HG03175 (cell line): ENCODE data around the gene ENO4.

Experiments
- ATAC-seq: cut with Tn5 transposase; IDR thresholded peaks from one replicate; pipeline ENCODE4 v1.9.1; 2021; ENCODE audit warnings: mild to moderate bottlenecking, moderate library complexity; ENCODE audit not compliant: unreplicated experiment

Gene ENO4

DNA sequence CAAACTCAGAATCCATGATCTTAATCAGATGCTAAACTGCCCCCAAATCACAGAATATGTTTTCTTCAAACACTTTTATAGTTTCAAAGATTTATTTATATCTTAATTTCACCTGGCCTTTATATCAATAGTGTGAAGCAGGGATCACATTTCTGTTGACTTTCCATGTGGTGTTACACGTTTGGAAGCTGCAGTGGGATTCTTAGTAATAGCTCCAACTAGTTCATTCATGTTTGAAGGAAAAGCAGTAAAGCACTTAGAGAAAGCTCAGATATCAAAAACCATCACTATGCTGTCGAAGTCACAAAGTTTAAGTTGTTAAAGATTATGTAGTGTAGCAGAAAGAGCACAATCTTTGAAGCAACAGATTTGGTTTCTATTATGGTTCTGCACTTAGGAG is 16.8 kb downstream of the ENO4 start:
- ATAC-seq, result no peak

DNA sequence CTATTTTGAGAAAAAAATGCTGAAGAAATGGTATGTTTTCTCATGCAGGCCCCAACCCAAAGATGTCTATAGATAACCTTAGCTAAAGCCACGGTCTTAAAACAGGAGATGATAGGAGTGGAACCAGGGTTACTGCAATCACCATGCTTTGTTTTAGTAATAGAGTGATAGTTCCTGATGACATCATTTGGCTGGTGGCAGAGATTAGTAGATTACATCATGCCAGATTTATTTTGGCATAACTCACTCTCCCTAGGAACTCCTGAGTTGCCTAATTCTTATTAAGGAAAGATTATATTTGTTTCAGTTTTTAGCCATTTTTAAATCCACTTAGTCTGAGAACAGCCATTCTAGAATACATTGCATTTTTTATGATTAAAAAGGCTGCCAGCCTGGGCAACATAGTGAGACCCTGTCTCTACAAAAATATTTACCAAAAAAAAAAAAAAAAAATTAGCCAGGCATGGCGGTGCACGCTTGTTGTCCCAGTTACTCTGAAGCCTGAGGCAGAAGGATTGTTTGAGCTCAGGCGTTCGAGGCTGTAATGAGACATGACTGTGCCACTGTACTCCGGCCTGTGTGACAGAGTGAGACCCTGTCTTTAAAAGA is 17.8 kb downstream of the ENO4 start:
- no peak for ATAC-seq

DNA sequence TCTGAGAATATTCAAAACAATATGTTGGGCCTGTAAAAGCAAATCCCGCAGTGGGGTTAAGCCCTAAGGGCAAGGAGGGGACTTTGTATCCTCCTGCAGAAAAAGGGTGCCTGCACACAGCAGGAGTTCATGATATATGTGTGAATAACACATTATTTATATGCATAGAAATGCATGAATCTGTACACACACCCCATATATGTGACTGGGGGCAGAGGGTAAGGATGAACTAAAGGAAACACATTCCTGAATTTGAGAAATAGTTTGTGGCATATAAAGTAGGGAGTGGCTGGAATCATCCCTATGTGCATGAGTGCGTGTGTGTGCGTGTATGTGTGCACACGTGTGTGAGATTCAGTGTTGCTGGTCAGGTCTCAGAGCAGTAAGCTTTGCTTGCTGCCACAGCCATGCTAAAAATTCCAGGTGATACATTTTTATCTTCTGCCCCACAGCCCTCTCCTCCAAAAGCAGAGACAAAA is 18.9 kb downstream of the ENO4 start:
- no peak for ATAC-seq

DNA sequence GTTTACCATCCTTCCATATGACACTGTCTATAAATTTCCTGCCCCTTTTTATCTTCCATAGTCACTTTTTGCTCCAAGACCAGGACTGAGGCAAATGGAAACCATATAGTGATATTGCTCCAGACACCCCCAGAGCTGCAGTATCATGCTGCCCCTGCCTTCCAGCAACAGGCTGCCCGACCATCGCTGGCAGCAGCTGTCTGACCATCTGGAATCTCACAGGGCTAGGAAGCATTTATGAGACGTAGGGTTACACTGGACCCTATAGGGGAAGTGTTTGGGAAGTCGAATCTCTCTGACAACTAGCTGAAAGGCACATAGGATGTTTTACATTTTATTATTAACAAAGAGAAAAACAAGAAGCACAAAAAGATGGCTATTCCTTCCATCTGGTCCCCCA is 19.4 kb downstream of the ENO4 start:
- ATAC-seq, result no peak

DNA sequence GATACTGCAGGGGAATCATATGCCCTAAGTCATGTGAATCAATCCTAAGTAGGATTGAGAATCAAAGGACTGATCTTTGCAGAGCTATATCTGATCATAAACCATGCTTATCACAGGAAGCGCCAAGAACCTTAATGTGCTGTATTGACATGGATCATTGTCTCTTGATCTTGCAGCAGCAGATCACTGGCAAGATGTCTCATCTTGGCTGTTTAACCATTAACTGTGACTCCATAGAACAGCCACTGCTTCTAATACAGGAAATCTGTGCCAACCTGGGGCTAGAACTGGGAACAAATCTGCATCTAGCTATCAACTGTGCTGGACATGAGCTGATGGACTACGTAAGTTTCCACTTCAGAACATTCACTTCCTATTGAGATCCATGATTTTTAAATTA is 21.6 kb downstream of the ENO4 start:
- ATAC-seq, result no peak

DNA sequence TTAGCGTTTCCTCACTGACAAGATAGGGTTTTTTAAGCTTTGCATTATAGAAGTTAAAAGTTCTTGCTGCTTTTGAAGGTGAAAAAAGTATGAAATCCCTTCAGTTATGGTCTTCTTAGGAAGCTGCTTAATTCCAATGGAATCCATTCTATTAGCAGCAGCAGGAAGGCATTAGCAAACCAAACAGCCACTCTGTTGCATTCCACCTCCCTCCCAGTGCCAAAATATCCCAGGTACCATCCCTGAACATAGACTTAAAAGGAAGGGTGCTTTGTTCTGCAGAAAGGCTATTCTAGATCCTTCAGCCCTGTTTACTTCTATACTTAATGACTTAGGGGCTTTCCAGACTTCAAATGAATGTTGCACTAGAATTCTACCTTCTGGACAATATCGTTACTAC is 23.8 kb downstream of the ENO4 start:
- no peak for ATAC-seq

DNA sequence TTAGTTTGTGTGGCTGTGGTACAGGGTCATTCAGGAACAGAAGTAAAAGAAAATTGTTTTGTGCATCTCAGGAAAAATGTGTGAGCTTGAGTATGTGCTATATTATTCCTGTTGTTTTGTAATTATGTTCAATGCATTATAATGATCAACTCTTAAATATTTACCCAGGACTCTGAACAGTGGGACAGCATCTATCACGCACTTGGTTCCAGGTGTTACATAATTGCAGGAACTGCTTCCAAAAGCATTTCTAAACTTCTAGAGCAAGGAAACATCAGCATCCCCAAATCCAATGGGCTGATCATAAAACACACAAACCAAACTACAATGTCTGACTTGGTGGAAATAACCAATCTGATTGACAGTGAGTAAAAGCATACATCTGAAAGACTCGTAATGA is 26.6 kb downstream of the ENO4 start:
- ATAC-seq, result no peak

DNA sequence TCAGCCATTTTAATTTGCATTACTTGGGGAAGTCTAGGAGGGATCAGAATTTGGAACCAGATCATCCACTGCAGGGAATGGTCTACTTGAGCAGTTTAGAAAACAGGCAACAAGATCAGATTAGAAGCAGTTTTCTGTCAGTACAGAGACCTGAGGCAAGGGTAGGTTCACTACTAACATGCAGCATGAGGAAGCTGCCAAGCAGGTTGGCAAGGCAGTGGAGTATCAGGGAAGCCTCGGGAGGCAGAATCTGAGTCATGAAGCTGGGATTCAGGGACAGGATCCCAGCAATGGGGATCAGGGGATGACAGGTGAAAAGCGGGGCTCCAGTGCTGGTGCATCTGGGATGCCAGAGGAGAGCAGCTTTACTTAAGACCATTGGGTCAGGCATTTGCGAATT is 28.1 kb downstream of the ENO4 start:
- ATAC-seq, result no peak

DNA sequence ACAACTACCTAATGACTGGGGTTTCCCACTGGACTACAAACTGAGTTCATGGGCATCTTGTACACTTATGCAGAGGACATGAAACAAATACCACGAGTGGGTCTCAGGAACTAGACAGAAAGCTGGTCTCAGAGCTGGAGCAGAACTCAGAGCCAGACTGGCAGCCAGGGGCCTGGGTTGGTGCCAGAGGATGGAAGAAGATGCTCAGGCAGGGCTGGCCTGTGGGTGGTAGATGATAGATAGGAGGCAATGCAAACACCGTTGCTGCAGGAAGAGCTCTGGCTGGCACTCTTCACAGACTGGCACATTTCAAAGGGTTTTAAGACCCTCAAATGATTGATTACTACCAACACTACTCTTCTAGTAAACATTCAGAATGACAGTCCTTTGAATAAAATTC is 28.8 kb downstream of the ENO4 start:
- no peak for ATAC-seq

DNA sequence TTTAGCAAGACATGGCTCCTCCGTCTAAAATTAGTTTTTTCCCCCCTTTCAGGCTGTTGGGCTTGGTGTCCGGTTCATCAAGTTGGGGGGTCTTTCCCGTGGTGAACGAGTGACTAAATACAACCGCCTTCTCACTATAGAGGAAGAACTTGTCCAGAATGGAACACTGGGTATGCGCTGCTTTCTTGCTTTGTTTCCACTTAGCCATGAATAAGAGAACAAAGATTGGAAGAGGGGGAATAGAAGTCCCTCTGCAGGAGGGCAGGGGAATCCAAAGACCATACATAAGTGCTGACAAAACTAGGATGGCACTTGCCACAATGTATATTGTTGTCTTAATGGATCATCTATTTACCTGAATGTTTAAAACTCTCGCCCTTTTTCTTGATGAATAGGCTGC is 30.5 kb downstream of the ENO4 start:
- ATAC-seq, result no peak

DNA sequence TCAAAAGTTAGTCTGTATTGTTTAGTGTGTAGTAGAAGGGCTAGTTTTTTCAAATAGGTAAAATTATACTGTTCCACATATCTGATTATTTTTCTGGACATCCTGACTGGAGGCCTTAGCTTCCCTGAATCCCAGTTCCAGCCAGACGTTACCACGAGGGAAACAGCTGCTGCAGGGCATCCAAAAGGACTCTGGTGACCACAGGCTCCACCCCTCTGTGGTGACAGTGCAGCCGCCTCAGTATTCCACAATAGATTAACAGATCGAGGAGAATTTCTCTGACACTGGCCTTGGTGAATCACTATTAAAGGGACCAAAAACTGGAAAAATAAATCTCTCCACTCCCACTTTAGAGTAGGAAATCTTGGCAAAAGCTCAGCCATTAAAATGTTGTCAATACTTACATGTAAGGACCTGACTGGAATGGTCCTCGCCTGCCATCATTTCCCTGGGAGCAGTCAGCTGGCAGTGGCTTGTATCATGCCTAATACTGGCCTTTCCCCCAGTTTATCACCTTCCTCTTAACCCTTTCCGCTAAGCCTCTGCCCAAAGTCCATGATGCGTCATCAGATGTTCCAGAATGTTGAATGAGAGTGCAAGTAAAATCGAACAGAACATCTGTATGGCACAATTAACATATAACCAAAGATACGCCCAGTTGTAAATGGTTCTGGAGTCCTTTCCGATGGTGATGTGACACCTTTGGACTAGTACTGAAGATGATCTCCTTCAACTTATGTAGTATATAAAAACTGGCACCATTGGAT is 31.6 kb downstream of the ENO4 start:
- no peak for ATAC-seq

DNA sequence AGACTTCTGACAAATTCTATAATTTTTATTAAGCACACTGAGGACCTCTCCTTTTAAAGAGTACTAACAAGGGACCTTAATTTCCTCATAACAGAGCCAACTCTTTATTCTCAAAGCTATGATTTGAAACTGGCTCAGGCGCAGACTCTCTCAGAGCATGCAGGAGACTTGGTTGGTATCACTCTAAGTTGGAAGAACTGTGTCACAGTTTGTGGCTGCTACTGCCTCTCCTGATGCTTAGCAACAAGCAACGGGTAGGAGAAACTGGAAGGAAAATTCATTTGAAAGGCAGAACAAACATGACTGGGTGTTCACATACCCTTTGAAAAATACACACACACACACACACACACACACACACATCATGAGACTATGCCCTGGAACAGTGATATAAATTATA is 33.3 kb downstream of the ENO4 start:
- no peak for ATAC-seq

DNA sequence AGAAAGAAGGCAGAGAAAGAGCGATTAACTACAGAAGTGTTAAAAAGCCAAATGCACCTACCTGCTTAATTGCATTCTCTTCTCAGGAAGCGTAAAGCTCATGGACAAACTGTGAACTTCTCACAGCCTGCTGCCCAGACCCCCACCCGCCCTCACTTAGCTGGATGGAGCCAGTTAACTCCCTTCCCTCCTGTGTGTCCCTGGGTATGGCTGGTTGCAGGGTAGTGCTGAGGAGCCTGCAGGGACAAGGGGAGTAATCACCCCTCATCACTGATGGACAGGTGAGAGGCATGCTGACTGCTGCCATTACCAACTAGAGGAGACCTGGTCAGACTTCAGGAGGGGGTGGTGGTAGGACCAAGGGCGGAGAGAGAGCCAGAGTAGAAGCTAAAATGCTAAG is 37.5 kb downstream of the ENO4 start:
- no peak for ATAC-seq

DNA sequence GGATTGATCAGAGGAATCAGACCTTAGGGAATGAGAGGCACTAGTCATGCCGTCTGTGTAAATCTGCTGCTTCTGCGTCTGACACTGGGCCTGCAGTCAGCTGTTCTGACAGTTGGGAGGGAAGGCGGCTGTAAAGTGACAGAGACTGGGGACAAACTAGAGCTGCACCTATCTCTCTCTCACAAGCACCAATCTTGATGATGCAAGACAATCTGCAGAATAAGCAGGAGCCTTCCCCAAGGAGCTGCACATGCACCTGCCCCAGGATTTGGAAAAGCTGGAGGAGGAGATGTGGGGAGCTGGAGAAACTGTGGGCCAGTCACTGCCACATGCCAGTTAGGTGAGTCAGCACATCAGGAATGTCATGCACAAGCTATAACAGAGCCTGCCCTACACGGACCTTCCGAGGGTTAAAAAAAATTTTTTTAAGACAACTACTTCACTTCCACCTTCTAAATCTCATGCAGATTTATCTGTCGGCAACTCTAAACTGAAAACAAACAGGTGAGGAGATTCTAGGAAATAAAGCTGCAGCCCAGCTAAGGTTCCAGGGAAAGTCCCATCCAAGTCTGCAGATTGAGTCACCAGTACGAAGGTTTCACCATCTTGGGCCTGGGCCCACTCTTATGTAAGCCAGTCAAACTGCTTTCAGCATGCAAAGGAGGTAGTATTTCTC is 39.2 kb downstream of the ENO4 start:
- ATAC-seq, result no peak

DNA sequence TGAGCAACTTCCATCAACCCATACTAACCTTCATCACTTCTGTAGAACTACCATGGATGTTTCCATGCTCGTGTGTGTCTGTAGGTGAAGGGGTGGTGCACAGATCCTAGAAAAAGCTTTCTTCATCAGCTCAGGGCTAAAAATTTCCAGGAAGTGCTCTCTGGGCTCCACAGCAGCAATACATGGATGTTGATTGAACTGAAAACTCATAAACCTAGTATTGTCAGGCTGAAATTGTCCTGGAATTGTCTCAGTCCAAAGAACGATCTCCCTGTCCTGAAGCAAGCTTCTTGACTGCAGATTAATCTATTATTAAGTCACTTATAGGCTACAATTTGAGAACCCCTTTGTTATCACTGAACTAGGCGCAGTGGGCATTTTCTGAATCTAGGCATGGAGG is 39.8 kb downstream of the ENO4 start:
- ATAC-seq, result no peak

DNA sequence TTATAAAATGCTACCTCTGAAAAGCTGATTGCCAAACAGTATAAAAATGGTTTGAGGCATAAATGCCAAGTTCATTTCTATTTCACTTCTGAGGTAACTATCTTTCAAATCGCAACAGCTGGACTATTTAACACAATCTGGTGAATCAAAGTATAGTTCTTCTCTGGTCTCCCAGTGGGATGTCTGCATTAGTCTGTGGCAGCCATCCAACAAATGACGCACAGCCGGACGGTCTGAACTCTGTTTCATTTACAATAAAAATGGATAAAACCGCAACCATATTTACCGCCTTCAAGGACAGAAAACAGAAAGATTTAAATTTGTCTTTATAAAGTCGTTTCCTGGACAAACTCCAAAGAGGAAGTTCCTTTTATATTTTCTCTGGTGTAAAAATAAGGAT is 41.9 kb downstream of the ENO4 start:
- ATAC-seq, result no peak

DNA sequence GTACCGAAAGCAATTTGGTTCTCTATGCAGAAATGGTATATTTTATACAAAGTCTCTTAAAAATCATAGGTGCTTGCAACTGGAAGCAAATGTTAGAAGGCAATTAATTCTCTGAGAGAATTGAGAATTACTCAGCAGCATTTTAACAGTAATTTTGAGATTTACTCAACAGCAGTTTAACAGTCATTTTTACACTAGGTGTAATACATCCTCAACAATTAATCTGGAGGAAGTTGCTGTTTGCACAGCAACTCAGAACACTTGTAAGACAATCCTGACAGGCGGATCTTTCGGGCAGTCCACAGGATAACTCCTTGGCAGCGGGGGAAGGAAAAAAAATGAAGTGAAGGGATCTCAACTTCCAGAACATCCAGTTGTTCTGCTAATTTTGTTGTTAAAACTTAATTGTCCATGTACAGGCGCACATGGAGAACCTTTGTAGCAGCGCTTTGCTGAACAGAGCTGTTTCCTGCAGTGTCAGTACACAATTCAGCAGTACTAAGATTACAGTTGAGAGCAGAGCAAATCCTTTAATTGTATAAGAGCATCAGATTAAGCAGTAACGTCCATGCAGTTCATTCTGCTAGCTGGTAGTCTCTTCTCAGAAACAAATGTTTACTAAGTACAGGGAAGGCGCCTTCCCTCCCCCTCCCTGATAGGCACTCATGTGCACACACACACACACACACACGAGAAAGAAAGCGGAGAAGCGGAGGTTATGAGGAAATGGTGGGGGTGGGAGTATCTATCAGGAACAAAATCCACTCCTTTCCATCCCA is 43.8 kb downstream of the ENO4 start:
- ATAC-seq, result no peak

DNA sequence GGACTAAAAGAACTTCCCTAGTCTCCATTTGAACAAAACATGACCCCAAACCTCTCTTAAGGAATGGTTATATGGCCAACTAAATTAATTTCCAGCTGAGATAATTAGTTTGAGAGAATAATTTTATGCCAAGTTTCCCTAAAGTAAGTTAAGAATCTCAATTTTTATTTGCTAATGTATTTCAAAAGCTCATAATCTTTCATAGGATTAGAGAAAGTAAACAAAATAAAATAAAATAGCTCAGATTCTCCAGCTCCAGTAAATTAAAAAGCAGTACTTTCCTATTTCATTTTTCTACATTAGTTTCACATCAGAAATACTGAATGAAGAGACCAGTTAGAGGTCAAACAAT is 44.4 kb downstream of the ENO4 start:
- ATAC-seq, result no peak

DNA sequence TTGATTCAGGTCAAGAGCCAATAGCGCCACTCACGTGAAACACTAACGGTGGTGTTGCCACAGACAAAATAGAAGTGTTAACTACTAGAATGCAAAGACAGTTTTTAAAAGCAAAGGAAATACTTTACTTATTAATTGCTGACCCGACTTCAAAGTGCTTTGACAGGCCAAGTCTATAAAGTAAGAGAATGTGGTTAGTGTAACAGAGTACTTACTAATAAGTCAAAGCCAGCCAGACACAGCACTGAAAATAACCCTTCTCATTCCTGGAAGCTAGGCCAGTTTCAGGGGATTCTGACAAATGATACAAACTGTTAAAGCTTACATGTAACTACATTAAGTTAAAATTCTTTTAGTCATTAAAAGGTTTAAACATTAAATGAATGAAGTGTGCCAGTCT is 50.3 kb downstream of the ENO4 start:
- ATAC-seq, result no peak

DNA sequence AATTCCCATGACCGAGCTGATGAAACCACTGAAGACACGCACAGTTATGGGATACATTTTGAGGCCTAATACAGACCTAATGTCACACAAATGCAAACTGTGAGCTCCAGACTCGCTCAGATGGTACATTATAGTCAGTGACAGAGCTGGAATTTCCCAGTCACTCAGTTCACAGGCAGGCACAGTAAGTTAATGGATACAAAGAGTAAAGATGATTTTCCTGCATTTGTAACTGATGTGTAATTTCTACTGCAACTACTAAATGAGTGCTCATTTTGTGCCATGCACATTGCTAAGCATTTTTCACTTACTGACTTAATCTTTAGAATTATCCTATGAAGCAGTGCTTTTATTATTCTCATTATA is 56.5 kb downstream of the ENO4 start:
- ATAC-seq, result no peak

DNA sequence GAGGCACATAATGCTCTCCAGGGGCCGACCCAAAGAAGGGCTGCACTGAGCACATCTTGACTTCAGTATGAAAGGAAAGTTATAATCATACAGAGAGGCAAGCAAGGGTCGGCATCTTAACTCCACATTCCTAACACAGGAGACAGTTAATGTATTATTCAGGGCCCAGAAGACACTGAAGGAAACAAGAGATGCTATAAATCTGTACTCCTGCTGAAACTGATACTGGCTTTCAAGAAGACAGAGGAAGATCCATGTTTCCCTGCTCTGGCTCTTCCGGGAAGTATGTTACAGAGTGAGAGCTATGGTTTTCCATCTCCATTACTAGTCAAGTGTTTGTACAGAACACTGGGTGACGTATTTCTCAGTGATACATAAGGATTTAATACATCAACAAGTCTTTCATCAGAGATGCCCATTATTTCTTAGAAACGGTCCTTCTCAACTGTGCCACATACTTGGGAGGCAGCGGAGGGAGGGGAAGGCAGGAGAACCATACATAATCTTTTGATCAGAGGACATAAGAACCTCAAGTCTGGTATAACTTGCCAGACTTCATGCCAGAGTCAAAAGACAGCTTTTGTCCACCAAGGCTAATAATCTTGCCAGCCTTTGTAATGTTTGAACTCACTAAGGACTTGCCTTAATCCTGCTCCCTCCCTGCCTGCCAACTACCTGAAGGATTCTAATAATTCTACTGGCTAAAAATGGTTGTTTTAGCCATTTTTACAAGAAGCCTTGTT is 58.1 kb downstream of the ENO4 start:
- no peak for ATAC-seq
